Measurements from ENCODE around the gene LRP10.

LRP10 gene

GRCh38 chr14:22837114-22837749 is 34.3 kb upstream of the LRP10 start:
- H3K9ac ChIP-seq (ENCODE audit: low read length) = peak overlapping the region; percentile 97
- H3K27me3 ChIP-seq (ENCODE audit: control insufficient read depth, insufficient read depth, low read length) = no peaks in the 10 kb centered on the region
- peak overlapping the region; percentile 86 for H3K4me3 ChIP-seq (ENCODE audit: low read length)
- H3K36me3 ChIP-seq (ENCODE audit: control insufficient read depth, insufficient read depth, low read length) = peaks cover 9% of the 10 kb centered on the region
- no peaks in the 10 kb centered on the region for H3K9me3 ChIP-seq (ENCODE audit: control insufficient read depth, low read length)
- H3K4me1 ChIP-seq (ENCODE audit: control insufficient read depth, insufficient read depth, low read length) = peaks cover 18% of the 10 kb centered on the region

- H3K9me3 ChIP-seq (ENCODE audit: control insufficient read depth, low read length) = no peaks in the 10 kb centered on the region
- H3K4me3 ChIP-seq (ENCODE audit: low read length) = peak overlapping the region; percentile 86
- H3K27me3 ChIP-seq (ENCODE audit: control insufficient read depth, insufficient read depth, low read length) = no peaks in the 10 kb centered on the region
- peaks cover 18% of the 10 kb centered on the region for H3K4me1 ChIP-seq (ENCODE audit: control insufficient read depth, insufficient read depth, low read length)
- H3K9ac ChIP-seq (ENCODE audit: low read length) = peak overlapping the region; percentile 97
- peaks cover 16% of the 10 kb centered on the region for H3K36me3 ChIP-seq (ENCODE audit: control insufficient read depth, insufficient read depth, low read length)
These were observed 33.6 kb upstream of the LRP10 start for GRCh38 chr14:22837750-22838538.

- Histone ChIP-seq H3K4me3 (ENCODE audit: low read length) (peak overlapping the region; percentile 86), H3K4me1 (ENCODE audit: control insufficient read depth, insufficient read depth, low read length) (peaks cover 18% of the 10 kb centered on the region), H3K9me3 (ENCODE audit: control insufficient read depth, low read length) (no peaks in the 10 kb centered on the region), H3K36me3 (ENCODE audit: control insufficient read depth, insufficient read depth, low read length) (peaks cover 23% of the 10 kb centered on the region), H3K27me3 (ENCODE audit: control insufficient read depth, insufficient read depth, low read length) (no peaks in the 10 kb centered on the region), H3K9ac (ENCODE audit: low read length) (peak overlapping the region; percentile 97)
These were observed 32.9 kb upstream of the LRP10 start for GRCh38 chr14:22838631-22839041.

GRCh38 chr14:22839159-22839779 is 32.3 kb upstream of the LRP10 start:
- Histone ChIP-seq H3K27me3 (ENCODE audit: control insufficient read depth, insufficient read depth, low read length) (no peaks in the 10 kb centered on the region), H3K36me3 (ENCODE audit: control insufficient read depth, insufficient read depth, low read length) (peaks cover 25% of the 10 kb centered on the region), H3K4me1 (ENCODE audit: control insufficient read depth, insufficient read depth, low read length) (peaks cover 18% of the 10 kb centered on the region), H3K9me3 (ENCODE audit: control insufficient read depth, low read length) (no peaks in the 10 kb centered on the region), H3K9ac (ENCODE audit: low read length) (peak overlapping the region; percentile 97), H3K4me3 (ENCODE audit: low read length) (peak overlapping the region; percentile 86)

- H3K9me3 ChIP-seq (ENCODE audit: control insufficient read depth, low read length) = no peaks in the 10 kb centered on the region
- peaks cover 21% of the 10 kb centered on the region for H3K4me1 ChIP-seq (ENCODE audit: control insufficient read depth, insufficient read depth, low read length)
- no peak overlapping the region for H3K4me3 ChIP-seq (ENCODE audit: low read length)
- H3K27me3 ChIP-seq (ENCODE audit: control insufficient read depth, insufficient read depth, low read length) = no peaks in the 10 kb centered on the region
- H3K36me3 ChIP-seq (ENCODE audit: control insufficient read depth, insufficient read depth, low read length) = peaks cover 37% of the 10 kb centered on the region
- H3K9ac ChIP-seq (ENCODE audit: low read length) = no peak overlapping the region
These were observed 30.2 kb upstream of the LRP10 start for GRCh38 chr14:22841311-22841710.

GRCh38 chr14:22841769-22842168 is 29.8 kb upstream of the LRP10 start:
- peaks cover 26% of the 10 kb centered on the region for H3K4me1 ChIP-seq (ENCODE audit: control insufficient read depth, insufficient read depth, low read length)
- H3K9me3 ChIP-seq (ENCODE audit: control insufficient read depth, low read length) = no peaks in the 10 kb centered on the region
- no peaks in the 10 kb centered on the region for H3K27me3 ChIP-seq (ENCODE audit: control insufficient read depth, insufficient read depth, low read length)
- H3K9ac ChIP-seq (ENCODE audit: low read length) = no peak overlapping the region
- peaks cover 37% of the 10 kb centered on the region for H3K36me3 ChIP-seq (ENCODE audit: control insufficient read depth, insufficient read depth, low read length)
- H3K4me3 ChIP-seq (ENCODE audit: low read length) = no peak overlapping the region

GRCh38 chr14:22842211-22843122 is 29.1 kb upstream of the LRP10 start:
- Histone ChIP-seq H3K4me3 (ENCODE audit: low read length) (no peak overlapping the region), H3K9ac (ENCODE audit: low read length) (no peak overlapping the region), H3K9me3 (ENCODE audit: control insufficient read depth, low read length) (no peaks in the 10 kb centered on the region), H3K27me3 (ENCODE audit: control insufficient read depth, insufficient read depth, low read length) (no peaks in the 10 kb centered on the region), H3K36me3 (ENCODE audit: control insufficient read depth, insufficient read depth, low read length) (peaks cover 37% of the 10 kb centered on the region), H3K4me1 (ENCODE audit: control insufficient read depth, insufficient read depth, low read length) (peaks cover 29% of the 10 kb centered on the region)

- Histone ChIP-seq H3K4me1 (ENCODE audit: control insufficient read depth, insufficient read depth, low read length) (peaks cover 33% of the 10 kb centered on the region), H3K27me3 (ENCODE audit: control insufficient read depth, insufficient read depth, low read length) (no peaks in the 10 kb centered on the region), H3K9ac (ENCODE audit: low read length) (no peak overlapping the region), H3K4me3 (ENCODE audit: low read length) (no peak overlapping the region), H3K36me3 (ENCODE audit: control insufficient read depth, insufficient read depth, low read length) (peaks cover 37% of the 10 kb centered on the region), H3K9me3 (ENCODE audit: control insufficient read depth, low read length) (no peaks in the 10 kb centered on the region)
These were observed 28.2 kb upstream of the LRP10 start for GRCh38 chr14:22843123-22843925.

- H3K36me3 ChIP-seq (ENCODE audit: control insufficient read depth, insufficient read depth, low read length) = peaks cover 37% of the 10 kb centered on the region
- peaks cover 28% of the 10 kb centered on the region for H3K4me1 ChIP-seq (ENCODE audit: control insufficient read depth, insufficient read depth, low read length)
- no peak overlapping the region for H3K9ac ChIP-seq (ENCODE audit: low read length)
- H3K9me3 ChIP-seq (ENCODE audit: control insufficient read depth, low read length) = no peaks in the 10 kb centered on the region
- no peak overlapping the region for H3K4me3 ChIP-seq (ENCODE audit: low read length)
- H3K27me3 ChIP-seq (ENCODE audit: control insufficient read depth, insufficient read depth, low read length) = no peaks in the 10 kb centered on the region
These were observed 27.1 kb upstream of the LRP10 start for GRCh38 chr14:22844221-22845102.

GRCh38 chr14:22845103-22845394 is 26.5 kb upstream of the LRP10 start:
- H3K36me3 ChIP-seq (ENCODE audit: control insufficient read depth, insufficient read depth, low read length) = peaks cover 37% of the 10 kb centered on the region
- no peak overlapping the region for H3K9ac ChIP-seq (ENCODE audit: low read length)
- no peaks in the 10 kb centered on the region for H3K27me3 ChIP-seq (ENCODE audit: control insufficient read depth, insufficient read depth, low read length)
- H3K9me3 ChIP-seq (ENCODE audit: control insufficient read depth, low read length) = no peaks in the 10 kb centered on the region
- peaks cover 24% of the 10 kb centered on the region for H3K4me1 ChIP-seq (ENCODE audit: control insufficient read depth, insufficient read depth, low read length)
- no peak overlapping the region for H3K4me3 ChIP-seq (ENCODE audit: low read length)

Measured in mucosa of stomach (tissue), 1 donor.